ENCODE data around the gene C1orf159. TPM values are rescaled to one million over a fixed set of nuclear protein-coding genes. Genes with fewer than 3 reads are reported as not detected.

The C1orf159 gene
- total and polyA plus RNA-seq, 7 donors, result 1.5 to 6.7 (median 3.5) TPM

DNA sequence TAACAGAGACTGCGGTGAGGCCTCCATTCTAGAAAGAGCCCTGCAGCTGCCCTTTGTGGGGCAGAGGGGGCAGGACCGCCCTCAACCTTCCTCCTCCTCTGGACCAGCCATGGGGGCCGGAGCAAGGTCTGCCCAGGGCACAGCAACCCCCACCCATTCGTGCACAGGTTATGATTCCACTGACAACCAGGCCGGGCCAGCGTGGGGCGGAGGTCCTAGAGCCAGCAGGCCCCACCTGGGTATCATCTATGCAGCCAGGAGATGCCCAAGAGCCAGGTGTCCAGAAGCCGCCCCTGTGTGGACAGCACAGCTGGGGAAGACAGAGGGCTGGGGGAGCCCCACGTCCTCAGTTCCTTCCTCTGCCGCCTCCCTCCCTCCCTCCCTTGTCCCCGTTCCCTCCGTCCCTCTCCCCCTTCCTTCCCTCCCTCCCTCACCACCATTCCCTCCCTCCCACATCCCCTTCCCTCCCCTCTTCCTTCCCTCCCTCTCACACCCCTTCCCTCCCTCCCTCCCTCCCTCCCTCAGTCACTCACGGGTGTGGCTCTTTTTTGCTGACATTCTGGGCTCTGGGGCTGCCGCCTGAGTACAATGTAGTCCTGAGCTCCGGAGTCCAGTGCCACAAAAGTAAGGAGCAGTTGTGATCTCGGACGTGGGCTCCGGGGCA lies 54.1 kb downstream of the C1orf159 start:
- DNase-seq (no peak), ATAC-seq (no peak)
- no peak overlapping the region for H3K4me3 ChIP-seq
- peaks cover 0 to 88% (median 39%) of the 10 kb centered on the region in 3 donors for H3K27me3 ChIP-seq (ENCODE audit: insufficient read depth in 3 of 3, low read length in 2 of 3)
- H3K27ac ChIP-seq, result no peak overlapping the region
- TF ChIP-seq, protein P1, sequence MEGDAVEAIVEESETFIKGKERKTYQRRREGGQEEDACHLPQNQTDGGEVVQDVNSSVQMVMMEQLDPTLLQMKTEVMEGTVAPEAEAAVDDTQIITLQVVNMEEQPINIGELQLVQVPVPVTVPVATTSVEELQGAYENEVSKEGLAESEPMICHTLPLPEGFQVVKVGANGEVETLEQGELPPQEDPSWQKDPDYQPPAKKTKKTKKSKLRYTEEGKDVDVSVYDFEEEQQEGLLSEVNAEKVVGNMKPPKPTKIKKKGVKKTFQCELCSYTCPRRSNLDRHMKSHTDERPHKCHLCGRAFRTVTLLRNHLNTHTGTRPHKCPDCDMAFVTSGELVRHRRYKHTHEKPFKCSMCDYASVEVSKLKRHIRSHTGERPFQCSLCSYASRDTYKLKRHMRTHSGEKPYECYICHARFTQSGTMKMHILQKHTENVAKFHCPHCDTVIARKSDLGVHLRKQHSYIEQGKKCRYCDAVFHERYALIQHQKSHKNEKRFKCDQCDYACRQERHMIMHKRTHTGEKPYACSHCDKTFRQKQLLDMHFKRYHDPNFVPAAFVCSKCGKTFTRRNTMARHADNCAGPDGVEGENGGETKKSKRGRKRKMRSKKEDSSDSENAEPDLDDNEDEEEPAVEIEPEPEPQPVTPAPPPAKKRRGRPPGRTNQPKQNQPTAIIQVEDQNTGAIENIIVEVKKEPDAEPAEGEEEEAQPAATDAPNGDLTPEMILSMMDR (IDR thresholded peaks at IDR 0.05), result no peak
- H3K36me3 ChIP-seq (ENCODE audit: insufficient read depth in 1 of 2, low read depth in 1 of 2), result no peaks in the 10 kb centered on the region
- WGBS, 3 donors, result 45 to 53% (median 48%) methylated on average over 14 to 16 of the region's 18 CpGs
- no peaks in the 10 kb centered on the region for H3K9me3 ChIP-seq
- intact Hi-C loops (cut with DNase I), result loop anchor here (2.0 kb wide), 3 partner anchors 29 to 157 kb away; no protein-coding TSS in a partner anchor
- H3K4me1 ChIP-seq, result no peaks in the 10 kb centered on the region

DNA sequence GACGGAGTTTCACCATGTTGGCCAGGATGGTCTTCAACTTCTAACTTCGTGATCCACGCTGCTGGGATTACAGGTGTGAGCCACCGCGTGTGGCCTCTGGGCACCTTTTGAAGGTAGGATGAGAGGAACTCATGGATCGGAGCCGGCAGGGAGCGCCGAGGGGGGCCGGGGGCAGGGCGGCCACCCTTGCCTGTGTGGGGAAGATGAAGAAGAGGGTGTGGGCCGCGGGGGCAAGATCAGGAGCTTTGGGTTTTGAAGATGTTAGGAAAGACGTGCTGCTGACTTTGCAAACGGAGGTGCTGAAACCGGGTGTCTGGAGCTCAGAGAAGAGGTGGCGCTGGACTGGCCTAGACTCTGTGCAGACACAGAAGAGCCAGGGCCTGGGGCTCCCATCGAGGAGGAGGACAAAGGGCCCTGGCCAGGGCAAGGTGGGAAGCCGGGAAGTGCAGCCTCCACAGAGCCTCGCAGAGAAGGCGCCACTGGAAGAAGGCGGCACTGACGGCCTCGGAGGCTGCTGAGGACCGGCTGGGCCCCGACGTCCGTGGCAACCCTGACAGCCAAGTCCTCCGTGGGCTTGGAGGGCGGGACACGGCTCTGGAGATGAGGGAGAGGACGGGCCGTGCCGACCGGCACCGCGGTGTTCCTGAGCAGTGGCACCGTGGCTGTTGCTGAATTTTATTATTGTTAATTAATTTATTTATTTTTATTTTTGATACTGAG lies 55.4 kb downstream of the C1orf159 start:
- Histone ChIP-seq H3K27ac (no peak overlapping the region), H3K4me1 (no peaks in the 10 kb centered on the region), H3K36me3 (ENCODE audit: insufficient read depth in 1 of 2, low read depth in 1 of 2) (no peaks in the 10 kb centered on the region), H3K27me3 (ENCODE audit: insufficient read depth in 3 of 3, low read length in 2 of 3) (peaks cover 0 to 76% (median 37%) of the 10 kb centered on the region in 3 donors), H3K4me3 (peak overlapping the region; percentile 72), H3K9me3 (no peaks in the 10 kb centered on the region)
- intact Hi-C loops (cut with DNase I), result loop anchor here in 1 of 2 donors (2.0 kb wide), 1 partner anchor 156 kb away; no protein-coding TSS in a partner anchor
- TF ChIP-seq, protein P1 (IDR thresholded peaks at IDR 0.05), result no peak
- no peak for DNase-seq
- no peak for ATAC-seq
- WGBS, 3 donors, result 45 to 52% (median 50%) methylated on average over 38 of the region's 38 CpGs

DNA sequence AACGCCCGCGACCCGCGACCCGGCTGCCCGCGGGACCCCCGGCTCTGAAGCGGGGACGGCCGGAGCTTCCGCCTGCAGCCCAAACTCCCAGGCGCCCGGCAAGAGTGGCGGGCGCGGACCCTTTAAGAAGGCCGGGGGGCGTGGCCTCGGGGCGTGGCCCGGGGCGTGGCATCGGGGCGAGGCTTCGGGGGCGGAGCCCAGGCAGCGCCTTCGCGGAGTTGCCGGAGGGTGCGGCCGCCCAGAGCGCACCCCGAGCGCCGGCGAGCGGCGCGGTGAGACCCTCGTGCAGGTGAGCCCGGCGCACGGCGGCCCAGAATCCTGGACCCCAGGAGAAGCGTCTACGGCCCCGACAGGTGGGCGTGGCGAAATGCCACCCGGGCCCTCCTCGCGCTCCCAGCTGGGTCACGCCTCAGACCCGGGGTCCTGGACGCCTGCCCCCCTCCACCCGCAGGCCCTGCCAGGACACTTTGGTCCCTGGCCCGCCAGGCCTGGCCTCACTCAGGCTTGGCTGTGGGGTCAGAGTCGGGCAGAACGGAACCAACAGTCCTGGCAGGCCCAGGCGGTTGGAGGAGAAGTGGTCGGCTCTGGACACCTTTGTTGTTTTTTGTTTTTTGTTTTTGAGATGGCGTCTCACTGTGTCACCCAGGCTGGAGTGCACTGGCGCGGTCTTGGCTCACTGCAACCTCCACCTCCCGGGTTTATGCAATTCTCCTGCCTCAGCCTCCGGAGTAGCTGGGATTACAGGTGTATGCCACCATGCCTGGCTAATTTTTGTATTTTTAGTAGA lies 56.2 kb downstream of the C1orf159 start:
- ATAC-seq (peak; percentile 90 to 97 (median 94)), DNase-seq (peak; percentile 89 to 94)
- intact Hi-C loops (cut with DNase I), result loop anchor here in 1 of 2 donors (2.0 kb wide), 1 partner anchor 155 kb away; no protein-coding TSS in a partner anchor
- WGBS, 3 donors, result 3 to 7% (median 4%) methylated on average over 25 to 69 of the region's 69 CpGs
- Histone ChIP-seq H3K27ac (no peak overlapping the region), H3K27me3 (ENCODE audit: insufficient read depth in 3 of 3, low read length in 2 of 3) (peaks cover 0 to 74% (median 34%) of the 10 kb centered on the region in 3 donors), H3K9me3 (no peaks in the 10 kb centered on the region), H3K4me1 (no peaks in the 10 kb centered on the region), H3K36me3 (ENCODE audit: insufficient read depth in 1 of 2, low read depth in 1 of 2) (no peaks in the 10 kb centered on the region), H3K4me3 (peak overlapping the region; percentile 72)
- TF ChIP-seq, protein P1 (IDR thresholded peaks at IDR 0.05), result no peak

DNA sequence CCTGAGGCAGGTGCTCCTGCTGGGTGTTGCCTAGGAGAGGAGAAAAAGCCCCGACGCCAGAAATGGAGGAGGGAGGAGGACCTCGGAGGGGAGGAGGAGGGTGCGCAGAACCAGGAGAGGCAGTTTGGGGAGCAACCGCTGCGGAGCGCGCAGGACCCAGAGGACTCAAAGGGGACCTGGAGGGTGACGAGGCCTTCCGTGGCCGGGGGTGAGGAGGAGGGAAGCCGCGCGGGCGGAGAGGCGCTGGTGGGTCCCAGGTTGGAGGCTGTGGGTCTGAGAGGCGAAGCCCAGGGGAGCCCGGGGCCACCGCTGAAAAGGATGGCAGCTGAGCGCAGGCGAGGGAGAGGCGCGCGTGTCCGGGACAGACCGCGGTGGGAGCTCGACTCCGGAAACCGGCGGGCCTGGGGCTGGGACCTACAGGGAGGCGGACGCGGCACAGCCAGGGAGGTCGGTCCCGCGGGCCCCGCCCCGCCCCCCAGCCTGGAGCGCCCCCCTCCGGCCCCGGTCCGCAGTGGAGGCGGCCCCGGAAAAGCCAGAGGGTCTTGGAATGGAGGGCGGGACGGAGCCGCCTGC lies 56.9 kb downstream of the C1orf159 start:
- Histone ChIP-seq H3K4me3 (peak overlapping the region; percentile 72), H3K36me3 (ENCODE audit: insufficient read depth in 1 of 2, low read depth in 1 of 2) (no peaks in the 10 kb centered on the region), H3K9me3 (no peaks in the 10 kb centered on the region), H3K27me3 (ENCODE audit: insufficient read depth in 3 of 3, low read length in 2 of 3) (peaks cover 0 to 67% (median 33%) of the 10 kb centered on the region in 3 donors), H3K27ac (no peak overlapping the region), H3K4me1 (no peaks in the 10 kb centered on the region)
- WGBS, 3 donors, result 0 to 1% (median 1%) methylated on average over 32 to 47 of the region's 48 CpGs
- intact Hi-C loops (cut with DNase I), result no loop called here
- no peak for DNase-seq
- TF ChIP-seq, protein P1 (IDR thresholded peaks at IDR 0.05), result peak; percentile 8
- peak; percentile 43 to 70 (median 60) for ATAC-seq
